Middle frontal gyrus (tissue), 1 donor: ENCODE results near the gene EMP2.
"Not testable (repeated sequence)": the region's sequence is repeated elsewhere in the genome, so short reads cannot be mapped to it uniquely, and the experiment has no call there.

Experiments used
- DNase-seq: peaks from one replicate; pipeline ENCODE4 v3.0.0-alpha.2; 2015; ENCODE audit warnings: low spot score; ENCODE audit errors: extremely low spot score

The EMP2 gene

GRCh38 chr16:10552998-10553491 is 27.4 kb downstream of the EMP2 start:
- no peak for DNase-seq

DNA sequence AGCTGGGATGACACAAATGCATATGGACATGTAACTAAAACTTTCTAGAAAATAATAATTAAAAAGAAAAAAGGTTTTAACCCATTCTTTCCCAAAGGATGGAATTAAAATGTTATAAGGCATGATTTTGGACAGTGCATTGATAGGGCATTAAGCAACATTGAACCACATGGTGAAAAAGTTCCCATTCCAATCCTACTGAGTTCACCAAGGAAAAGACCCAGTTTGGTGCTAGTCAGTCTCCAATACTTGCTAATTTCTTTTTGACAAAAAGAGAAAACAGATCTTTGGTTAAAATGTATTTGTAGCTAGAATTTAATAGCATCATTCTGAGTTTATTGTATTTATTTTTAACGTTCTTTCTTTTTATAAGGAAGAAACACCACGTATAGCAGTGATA is 28.1 kb downstream of the EMP2 start:
- no peak for DNase-seq

- no peak for DNase-seq
These were observed 28.5 kb downstream of the EMP2 start for GRCh38 chr16:10551881-10552280.

DNA sequence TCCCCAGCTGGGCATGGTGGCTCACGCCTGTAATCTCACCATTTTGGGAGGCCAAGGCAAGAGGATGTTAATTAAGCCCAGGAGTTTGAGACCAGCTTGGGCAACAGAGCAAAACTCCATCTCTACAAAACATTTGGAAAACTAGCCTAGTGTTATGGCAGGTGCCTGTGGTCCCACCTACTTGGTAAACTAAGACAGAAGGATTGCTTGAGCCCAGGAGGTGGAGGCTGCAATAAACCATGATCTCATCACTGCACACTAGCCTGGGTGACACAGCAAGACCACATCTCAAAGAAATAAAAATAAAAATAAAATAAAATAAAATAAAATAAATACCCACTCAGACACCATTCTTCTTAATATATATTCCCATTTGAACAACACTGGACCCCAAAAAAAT is 32.0 kb downstream of the EMP2 start:
- DNase-seq: no peak

DNA sequence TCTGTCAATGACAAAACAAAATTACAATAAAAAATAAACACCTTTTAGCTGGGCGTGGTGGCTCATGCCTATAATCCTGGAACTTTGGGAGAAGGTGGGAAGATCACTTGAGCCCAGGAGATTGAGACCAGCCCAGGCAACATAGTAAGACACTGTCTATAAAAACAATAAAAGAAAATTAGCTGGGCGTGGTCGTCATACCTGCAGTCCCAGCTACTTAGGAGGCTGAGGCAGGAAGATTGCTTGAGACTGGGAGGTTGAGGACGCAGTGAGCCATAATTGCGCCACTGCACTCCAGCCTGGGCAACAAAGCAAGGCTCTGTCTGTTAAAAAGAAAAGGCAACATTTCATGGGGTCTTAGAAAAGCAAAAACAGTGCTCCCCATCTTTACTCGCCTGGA is 32.7 kb downstream of the EMP2 start:
- DNase-seq: no peak

DNA sequence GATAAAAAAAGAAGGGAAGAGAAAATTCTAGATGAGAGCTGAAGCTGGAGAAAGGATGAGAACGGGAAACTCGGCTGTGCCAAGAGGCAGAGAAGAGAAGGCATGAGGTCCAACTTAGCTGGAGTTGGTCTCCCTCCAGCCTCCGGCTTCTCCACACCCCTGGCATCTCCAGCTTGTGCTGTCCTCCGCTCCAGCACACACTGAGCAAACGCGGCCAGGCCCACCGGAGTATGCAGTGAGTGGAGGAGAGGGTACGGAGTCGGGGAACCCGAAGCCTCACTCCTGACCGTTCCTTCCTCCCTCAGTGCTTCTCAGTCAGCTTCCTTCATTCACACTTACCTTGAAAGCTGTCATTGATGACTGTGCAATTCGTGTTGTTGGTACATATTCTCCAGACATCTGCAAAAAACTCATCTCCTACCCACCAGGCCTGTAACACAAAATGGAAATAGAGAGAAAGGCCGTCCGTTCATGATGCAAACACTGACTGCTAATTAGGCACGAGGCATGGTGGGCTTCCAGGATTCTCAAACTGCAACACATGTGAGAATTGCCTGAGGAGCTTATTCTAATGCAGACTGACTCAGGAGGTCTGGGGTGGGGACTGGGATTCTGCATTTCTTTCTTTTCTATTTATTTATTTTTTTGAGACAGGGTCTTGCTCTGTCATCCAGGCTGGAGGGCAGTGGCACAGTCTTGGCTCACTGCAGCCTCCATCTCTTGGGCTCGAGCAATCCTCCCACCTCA is 37.0 kb downstream of the EMP2 start:
- DNase-seq: no peak

DNA sequence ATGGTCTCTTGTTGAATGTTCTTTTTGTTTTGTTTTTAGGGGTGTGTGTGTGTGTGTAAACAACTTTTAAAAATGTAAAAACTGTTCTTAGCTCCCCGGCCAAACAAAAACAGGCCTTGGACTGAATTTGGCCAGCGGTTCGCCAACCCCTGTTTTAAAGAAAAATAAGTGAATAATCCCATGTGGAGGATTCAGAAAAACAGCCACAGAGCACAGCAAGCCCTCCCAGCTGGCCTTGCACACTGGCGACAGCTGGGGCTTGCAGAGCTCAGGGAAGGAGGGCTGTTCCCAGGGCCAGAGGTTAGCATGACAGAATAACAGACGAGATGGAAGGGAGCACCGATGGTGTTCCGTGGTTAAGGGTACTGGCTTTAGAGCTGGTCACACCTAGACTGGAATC is 39.0 kb downstream of the EMP2 start:
- DNase-seq: no peak

- no peak for DNase-seq
These were observed 40.6 kb downstream of the EMP2 start for GRCh38 chr16:10539793-10540192.

DNA sequence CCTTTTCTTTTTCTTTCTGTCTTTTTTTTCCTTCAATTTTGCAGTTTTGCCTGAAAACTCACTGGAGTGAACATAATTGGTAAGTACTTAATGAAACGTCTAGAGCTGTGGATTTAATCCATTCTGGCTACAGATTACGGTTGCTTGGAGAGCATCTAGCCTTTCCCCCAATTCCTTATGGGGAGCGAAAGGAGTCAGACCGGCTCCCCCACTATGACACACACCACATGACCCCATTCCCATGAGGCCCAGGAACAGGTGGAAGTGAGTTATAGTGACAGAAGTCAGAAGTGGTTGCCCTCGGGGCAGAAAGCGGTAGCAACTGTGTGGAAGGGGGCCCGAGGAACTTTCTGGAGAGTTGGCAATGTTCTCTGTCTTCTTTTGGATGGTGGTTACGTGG is 41.2 kb downstream of the EMP2 start:
- no peak for DNase-seq

GRCh38 chr16:10538583-10538982 is 41.8 kb downstream of the EMP2 start:
- DNase-seq: no peak

GRCh38 chr16:10537946-10538345 is 42.5 kb downstream of the EMP2 start:
- no peak for DNase-seq

DNA sequence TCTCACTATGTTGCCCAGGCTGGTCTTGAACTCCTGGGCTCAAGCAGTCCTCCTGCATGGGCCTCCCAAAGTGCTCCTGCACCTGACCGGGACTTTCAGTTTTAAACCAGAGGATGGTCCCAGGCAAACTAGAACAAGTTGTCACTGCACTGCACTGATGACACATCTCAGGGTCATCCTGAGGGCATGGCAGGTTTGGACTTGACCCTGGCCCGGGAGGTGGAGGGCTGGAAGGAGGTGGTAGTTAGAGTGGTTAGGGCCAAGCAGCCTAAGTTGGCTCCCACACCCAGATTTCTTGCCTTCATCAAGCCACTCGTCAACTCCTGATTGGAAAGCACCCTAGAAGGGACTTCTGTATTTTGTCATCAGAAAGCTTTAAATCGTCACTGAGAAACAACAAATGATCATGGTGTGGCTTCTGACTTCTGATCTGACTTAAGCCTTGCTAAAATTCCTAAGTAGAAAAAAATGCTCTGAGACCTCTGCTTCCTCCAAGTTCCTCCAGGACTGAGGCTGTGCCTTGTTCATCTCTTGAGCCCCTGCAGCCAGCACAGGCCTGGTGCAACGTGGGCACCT is 43.5 kb downstream of the EMP2 start:
- no peak for DNase-seq

DNA sequence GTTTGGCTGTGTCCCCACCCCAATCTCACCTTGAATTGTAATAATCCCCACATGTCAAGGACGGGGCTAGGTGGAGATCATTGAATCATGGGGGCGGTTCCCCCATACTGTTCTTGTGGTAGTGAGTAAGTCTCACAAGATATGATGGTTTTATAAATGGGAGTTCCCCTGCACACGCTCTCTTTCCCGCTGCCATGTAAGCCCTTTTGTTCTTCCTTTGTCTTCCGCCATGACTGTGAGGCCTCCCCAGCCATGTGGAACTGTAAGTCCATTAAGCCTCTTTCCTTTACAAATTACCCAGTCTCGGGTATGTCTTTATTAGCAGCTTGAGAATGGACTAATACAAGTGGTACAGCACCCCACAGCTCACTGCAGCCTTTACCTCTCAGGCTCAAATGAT is 44.1 kb downstream of the EMP2 start:
- DNase-seq: not testable (repeated sequence)

- DNase-seq: no peak
These were observed 44.9 kb downstream of the EMP2 start for GRCh38 chr16:10535461-10535860.

DNA sequence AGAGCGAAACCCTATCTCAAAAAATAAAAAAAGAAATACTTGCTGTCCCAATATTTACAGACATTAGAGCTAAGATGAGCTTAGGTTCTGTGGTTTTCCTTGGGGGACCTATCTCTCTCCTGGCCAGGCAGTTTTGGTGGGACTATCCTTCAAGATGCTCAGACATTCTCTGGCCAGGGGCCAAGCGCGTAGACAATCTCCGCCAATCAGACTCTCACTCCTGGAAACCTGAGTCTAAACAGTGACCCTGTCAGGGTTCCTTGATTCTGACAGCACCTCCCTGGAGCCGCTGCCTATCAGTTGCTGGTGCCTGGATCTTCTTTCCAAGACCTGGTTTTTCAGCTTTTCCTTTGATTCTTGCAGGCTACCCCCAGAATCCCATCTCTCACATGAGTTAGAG is 45.6 kb downstream of the EMP2 start:
- no peak for DNase-seq

DNA sequence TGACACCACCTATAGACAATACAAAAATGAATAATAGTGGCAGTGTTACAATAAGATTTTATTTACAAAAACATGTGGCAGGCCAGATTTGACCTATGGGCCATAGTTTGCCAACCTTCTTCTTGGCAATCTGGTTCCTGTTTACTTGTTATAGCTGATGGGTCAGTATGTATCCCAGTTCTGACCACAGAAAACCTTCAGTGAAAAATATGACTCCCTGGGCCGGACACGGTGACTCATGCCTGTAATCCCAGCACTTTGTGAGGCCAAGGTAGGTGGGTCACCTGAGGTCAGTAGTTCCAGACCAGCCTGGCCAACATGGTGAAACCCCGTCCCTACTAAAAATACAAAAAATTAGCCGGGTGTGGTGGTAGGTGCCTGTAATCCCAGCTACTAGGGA is 46.8 kb downstream of the EMP2 start:
- not testable (repeated sequence) for DNase-seq

GRCh38 chr16:10531582-10531981 is 48.8 kb downstream of the EMP2 start:
- no peak for DNase-seq

DNA sequence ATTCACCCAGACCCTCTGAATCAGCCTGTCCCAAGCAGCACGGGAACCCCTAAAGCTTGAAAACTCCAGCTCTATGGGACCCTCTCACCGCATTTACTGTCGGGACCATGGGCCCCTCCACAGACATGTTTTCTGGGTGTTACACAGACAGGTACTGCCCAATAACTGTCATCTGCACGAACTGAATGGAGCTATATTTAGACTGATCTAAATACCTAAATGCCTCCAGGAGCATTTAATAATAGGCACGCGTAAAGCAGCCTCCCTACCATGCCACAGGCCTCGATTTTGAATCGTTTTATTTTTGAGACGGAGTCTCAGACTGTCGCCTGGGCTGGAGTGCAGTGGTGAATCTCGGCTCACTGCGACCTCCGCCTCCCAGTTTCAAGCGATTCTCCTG is 49.7 kb downstream of the EMP2 start:
- no peak for DNase-seq

DNA sequence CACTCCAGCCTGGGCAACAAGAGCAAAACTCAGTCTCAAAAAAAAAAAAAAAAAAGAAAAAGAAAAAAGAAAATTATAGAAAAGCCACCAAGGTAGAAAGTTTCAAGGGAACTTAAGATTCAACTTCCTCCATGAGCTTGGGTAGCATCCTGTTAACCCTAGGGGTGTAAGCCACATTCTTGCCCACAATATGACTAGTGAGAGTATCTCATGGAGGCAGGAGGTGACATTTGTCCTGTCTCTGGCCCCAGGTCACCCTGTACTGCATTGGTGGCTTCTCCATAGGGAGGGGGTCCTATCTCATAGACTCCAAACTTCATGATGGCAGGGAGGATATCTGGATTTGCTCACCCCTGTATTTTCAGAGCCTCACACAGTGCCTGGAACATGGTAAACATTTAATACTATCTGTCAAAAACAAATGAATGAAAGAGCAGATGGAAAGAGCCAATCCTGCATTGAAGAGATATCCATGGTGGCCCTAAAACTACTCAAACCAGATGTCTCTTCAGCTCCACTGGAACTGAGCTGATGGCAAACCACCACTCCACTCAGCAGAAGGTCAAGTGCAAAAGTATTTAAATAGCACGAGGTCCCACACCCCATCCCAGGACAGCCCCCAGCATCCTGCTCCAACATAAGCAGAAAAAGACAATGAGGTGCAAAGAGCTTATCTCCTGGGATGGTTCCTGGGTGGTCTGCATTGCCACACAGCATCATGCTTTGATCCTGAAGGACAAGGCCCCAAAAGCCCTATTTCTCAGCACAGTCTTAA is 50.3 kb downstream of the EMP2 start:
- DNase-seq: no peak

DNA sequence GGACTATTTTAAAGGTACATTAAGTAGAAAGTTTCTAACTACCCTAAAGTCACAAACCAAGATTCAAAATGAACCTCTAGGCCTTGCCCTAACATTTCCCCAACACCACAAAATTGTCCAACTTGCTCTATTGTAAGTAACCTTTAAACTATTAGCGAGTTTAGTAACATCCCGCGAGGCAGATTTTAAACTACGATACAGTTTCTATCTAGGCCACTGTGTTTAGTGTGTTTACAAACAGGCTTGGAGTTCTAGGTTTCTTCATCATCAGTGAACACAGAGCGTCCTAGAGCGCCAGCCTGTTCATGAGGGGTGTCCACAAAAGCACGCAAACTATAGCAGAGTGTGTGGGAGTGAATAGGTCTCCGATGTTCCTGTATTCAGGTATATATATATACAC is 51.8 kb downstream of the EMP2 start:
- no peak for DNase-seq

DNA sequence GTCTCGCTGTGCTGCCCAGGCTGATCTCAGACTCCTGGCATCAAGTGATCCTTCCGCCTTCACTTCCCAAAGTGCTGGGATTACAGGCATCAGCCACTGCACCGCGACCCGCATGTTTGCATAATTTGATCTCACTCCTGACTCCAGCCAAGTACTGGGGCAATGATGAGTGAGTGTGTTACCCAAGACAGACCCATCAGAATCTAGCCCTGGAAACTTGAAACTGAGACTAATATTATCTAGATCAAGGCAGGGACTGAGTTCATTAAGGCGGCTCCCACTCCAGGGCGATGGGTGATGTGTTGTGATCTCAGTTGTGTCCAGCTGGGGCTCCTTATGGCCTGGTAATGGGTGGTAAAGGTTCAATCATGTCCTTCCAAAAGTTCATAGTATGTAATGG is 53.4 kb downstream of the EMP2 start:
- no peak for DNase-seq

GRCh38 chr16:10525214-10525825 is 55.1 kb downstream of the EMP2 start:
- DNase-seq: no peak
